Panc1 (cell line): Measurements from ENCODE around the gene FLOT2. TPM values are rescaled to one million over a fixed set of nuclear protein-coding genes. Genes with fewer than 3 reads are reported as not detected.

Source experiments
- ATAC-seq: fragments of 200-7000 bp; cut with Tn5 transposase; 2 replicates; pipeline ENCODE4 v1.9.1; 2020; ENCODE audit warnings: mild to moderate bottlenecking, moderate library complexity
- BruUV-seq: library from RNA; stranded (reverse); fragments of 400-500 nt; replicated peaks from 2 replicates; lab custom pipeline; 2021; lab: Mats Ljungman, UMichigan
- CTCF ChIA-PET: fragments of 300-600 bp; sonication (Branson Sonifier 250); formaldehyde crosslinking; loops from one replicate; lab custom pipeline; 2022; ENCODE audit warnings: antibody characterized with exemption; lab: Charles Lee
- POLR2A ChIA-PET: fragments of 300-600 bp; sonication (Branson Sonifier 250); formaldehyde crosslinking; loops from one replicate; lab custom pipeline; 2022; ENCODE audit warnings: antibody characterized with exemption; lab: Charles Lee
- DNase-seq: peaks from one replicate; pipeline ENCODE4 v3.0.0-alpha.2; 2010; ENCODE audit warnings: low read depth, low spot score
- H3K27ac ChIP-seq: 2 replicates; pipeline ENCODE4 v1.5.1; 2011; ENCODE audit warnings: mild to moderate bottlenecking, low read length, inconsistent platforms
- H3K27me3 ChIP-seq: fragments of 200-500 bp; sonication (Bioruptor generic); 2 replicates; pipeline ENCODE4 v1.6.0; 2014; ENCODE audit warnings: low read length, inconsistent platforms; ENCODE audit not compliant: control insufficient read depth, insufficient read depth
- H3K36me3 ChIP-seq: fragments of 200-500 bp; sonication (Bioruptor generic); 2 replicates; pipeline ENCODE4 v1.5.1; 2014; ENCODE audit warnings: inconsistent platforms, mild to moderate bottlenecking, low read length, moderate library complexity; ENCODE audit not compliant: control insufficient read depth, insufficient read depth
- H3K4me1 ChIP-seq: 2 replicates; pipeline ENCODE4 v1.5.1; 2011; ENCODE audit warnings: inconsistent platforms, mild to moderate bottlenecking, low read length, moderate library complexity; ENCODE audit not compliant: control insufficient read depth, insufficient read depth
- H3K4me3 ChIP-seq, 2 experiments: 2 replicates each; pipeline ENCODE4 v1.5.1; 2011 to 2012; ENCODE audit warnings: low read depth in 2 of 2, low read length in 2 of 2, mild to moderate bottlenecking in 2 of 2, inconsistent platforms in 1 of 2, moderate library complexity in 1 of 2
- H3K9me3 ChIP-seq: fragments of 200-500 bp; sonication (Bioruptor generic); 2 replicates; pipeline ENCODE4 v1.5.1; 2014; ENCODE audit warnings: low read depth, mild to moderate bottlenecking, inconsistent platforms, low read length, moderate library complexity; ENCODE audit not compliant: control insufficient read depth, insufficient read depth
- POLR2AphosphoS5 ChIP-seq: IDR thresholded peaks from 2 replicates; pipeline ENCODE4 v1.6.1; 2012; ENCODE audit warnings: mild to moderate bottlenecking, low read depth, low read length, moderate library complexity
- SIN3A ChIP-seq: IDR thresholded peaks from 2 replicates; pipeline ENCODE4 v1.6.1; 2012; ENCODE audit warnings: low read depth, mild to moderate bottlenecking, low read length, moderate library complexity, borderline replicate concordance; ENCODE audit not compliant: insufficient read depth
- TCF7L2 ChIP-seq: IDR thresholded peaks from 2 replicates; pipeline ENCODE4 v1.6.1; 2011; ENCODE audit warnings: mild to moderate bottlenecking, low read depth, low read length, inconsistent platforms
- in situ Hi-C: cut with HindIII; loops from 2 replicates; pipeline ENCODE4 v1.10.0; 2016; ENCODE audit warnings: low sequenced_read_pairs, low pct_unique_long_range_greater_than_20kb
- intact Hi-C: fragments of 100-400 bp; cut with micrococcal nuclease; formaldehyde crosslinking; loops from one replicate; pipeline ENCODE4 v1.10.0; 2022; ENCODE audit not compliant: unreplicated experiment
- total RNA-seq: library from RNA; stranded (reverse); gene quantifications from one replicate; pipeline ENCODE4 v1.2.1, GENCODE V29; 2021; ENCODE audit not compliant: unreplicated experiment
- TF ChIP-seq, protein P1 (sequence below): fragments of 450-650 bp; IDR thresholded peaks from 2 replicates; pipeline ENCODE4 v1.5.1; 2017; ENCODE audit warnings: mild to moderate bottlenecking
- TF ChIP-seq, protein P2 (sequence below), 2 experiments: IDR thresholded peaks; 2 replicates each; pipeline ENCODE4 v1.6.1; 2011 to 2012; ENCODE audit warnings: low read depth in 2 of 2, control low read depth in 1 of 2, low read length in 1 of 2, mild to moderate bottlenecking in 1 of 2, moderate library complexity in 1 of 2; ENCODE audit not compliant: insufficient read depth in 1 of 2

Gene FLOT2
- total RNA-seq, 1 experiment from 2014 or later = 110 TPM

DNA sequence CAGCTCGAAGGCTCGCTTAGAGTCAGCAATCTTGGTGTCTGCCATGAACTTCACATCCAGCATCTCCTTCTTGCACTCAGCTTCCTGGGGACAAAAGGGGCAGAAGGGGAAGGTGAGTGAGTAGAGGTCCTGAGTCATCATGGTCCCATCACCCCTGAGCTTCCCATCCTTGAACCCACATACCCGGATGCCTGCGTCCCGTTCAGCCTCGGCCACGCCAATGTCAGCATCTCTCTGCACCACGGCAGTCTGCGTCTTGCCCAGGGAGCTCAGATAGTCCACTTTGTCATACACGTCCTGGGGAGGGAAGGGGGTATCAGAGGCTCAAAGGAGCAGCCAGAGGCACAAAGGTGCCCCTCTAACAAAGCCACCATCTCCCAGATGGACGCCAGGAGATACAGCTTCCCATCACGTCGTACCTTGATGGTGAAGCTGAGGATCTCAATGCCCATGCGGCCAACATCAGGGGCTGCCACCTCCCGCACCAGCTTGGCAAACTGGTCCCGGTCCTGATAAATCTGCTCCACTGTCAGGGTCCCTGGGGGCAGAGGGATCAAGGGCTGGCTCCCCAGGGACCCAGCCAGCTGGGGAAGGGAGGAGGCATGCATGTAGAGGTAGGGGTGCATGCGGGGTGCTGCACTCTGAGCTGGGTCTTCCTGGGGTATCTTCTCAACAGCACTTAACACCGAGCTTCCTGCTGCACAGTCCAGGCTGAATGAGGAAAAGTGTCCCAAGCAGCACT lies 15.2 kb downstream of the FLOT2 start:
- intact Hi-C loops = no loop called here
- H3K27ac ChIP-seq = no peak overlapping the region
- H3K27me3 ChIP-seq = no peaks in the 10 kb centered on the region
- ChIA-PET CTCF (interaction anchor here (0.6 to 1.4 kb wide), 2 partner anchors 118 to 130 kb away, joined by 5 read pairs; no protein-coding TSS in a partner anchor), POLR2A (interaction anchor here (0.6 kb wide), 1 partner anchor 12 kb away, joined by 20 read pairs; no protein-coding TSS in a partner anchor)
- no TSS peak for BruUV-seq
- H3K4me1 ChIP-seq = no peaks in the 10 kb centered on the region
- in situ Hi-C loops = no loop called here
- no peaks in the 10 kb centered on the region for H3K36me3 ChIP-seq
- TF ChIP-seq SIN3A (no peak), TCF7L2 (no peak), POLR2AphosphoS5 (no peak)
- TF ChIP-seq, protein P1, sequence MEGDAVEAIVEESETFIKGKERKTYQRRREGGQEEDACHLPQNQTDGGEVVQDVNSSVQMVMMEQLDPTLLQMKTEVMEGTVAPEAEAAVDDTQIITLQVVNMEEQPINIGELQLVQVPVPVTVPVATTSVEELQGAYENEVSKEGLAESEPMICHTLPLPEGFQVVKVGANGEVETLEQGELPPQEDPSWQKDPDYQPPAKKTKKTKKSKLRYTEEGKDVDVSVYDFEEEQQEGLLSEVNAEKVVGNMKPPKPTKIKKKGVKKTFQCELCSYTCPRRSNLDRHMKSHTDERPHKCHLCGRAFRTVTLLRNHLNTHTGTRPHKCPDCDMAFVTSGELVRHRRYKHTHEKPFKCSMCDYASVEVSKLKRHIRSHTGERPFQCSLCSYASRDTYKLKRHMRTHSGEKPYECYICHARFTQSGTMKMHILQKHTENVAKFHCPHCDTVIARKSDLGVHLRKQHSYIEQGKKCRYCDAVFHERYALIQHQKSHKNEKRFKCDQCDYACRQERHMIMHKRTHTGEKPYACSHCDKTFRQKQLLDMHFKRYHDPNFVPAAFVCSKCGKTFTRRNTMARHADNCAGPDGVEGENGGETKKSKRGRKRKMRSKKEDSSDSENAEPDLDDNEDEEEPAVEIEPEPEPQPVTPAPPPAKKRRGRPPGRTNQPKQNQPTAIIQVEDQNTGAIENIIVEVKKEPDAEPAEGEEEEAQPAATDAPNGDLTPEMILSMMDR = no peak
- TF ChIP-seq, protein P2, sequence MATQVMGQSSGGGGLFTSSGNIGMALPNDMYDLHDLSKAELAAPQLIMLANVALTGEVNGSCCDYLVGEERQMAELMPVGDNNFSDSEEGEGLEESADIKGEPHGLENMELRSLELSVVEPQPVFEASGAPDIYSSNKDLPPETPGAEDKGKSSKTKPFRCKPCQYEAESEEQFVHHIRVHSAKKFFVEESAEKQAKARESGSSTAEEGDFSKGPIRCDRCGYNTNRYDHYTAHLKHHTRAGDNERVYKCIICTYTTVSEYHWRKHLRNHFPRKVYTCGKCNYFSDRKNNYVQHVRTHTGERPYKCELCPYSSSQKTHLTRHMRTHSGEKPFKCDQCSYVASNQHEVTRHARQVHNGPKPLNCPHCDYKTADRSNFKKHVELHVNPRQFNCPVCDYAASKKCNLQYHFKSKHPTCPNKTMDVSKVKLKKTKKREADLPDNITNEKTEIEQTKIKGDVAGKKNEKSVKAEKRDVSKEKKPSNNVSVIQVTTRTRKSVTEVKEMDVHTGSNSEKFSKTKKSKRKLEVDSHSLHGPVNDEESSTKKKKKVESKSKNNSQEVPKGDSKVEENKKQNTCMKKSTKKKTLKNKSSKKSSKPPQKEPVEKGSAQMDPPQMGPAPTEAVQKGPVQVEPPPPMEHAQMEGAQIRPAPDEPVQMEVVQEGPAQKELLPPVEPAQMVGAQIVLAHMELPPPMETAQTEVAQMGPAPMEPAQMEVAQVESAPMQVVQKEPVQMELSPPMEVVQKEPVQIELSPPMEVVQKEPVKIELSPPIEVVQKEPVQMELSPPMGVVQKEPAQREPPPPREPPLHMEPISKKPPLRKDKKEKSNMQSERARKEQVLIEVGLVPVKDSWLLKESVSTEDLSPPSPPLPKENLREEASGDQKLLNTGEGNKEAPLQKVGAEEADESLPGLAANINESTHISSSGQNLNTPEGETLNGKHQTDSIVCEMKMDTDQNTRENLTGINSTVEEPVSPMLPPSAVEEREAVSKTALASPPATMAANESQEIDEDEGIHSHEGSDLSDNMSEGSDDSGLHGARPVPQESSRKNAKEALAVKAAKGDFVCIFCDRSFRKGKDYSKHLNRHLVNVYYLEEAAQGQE (IDR thresholded peaks at IDR 0.05; ENCODE audit: insufficient read depth in 1 of 2, low read depth in 2 of 2, low read length in 1 of 2) = no peak
- no peak overlapping the region for H3K4me3 ChIP-seq
- no peak for DNase-seq
- no peaks in the 10 kb centered on the region for H3K9me3 ChIP-seq
- ATAC-seq = no peak

DNA sequence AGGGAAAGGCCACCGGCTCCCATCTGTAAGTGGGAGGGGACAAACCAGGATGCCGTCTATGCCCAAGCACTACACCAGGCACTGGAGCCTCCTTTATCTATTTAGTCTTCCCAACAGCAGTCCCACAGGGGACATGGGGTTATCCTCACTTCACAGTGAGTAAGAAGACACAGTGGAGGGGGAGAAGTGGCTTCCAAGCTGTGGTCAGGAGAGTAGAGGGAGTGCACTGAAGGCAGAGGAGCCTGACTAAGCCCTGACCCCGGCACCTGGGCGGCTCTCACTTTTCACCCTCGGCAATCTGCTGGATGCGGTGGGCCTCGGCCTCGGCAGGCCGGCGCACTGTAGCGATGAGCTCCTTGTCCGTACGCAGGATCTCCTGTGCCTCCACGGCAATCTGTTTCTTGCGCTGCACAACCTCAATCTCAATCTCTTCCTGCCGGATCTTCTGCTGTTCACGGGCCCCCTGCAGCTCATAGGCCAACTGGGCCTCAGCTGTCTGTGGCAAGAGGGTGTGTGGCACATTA lies 15.9 kb downstream of the FLOT2 start:
- ChIA-PET POLR2A (no interaction called here), CTCF (interaction anchor here (0.6 to 1.4 kb wide), 2 partner anchors 117 to 129 kb away, joined by 5 read pairs; no protein-coding TSS in a partner anchor)
- Histone ChIP-seq H3K4me1 (no peaks in the 10 kb centered on the region), H3K36me3 (no peaks in the 10 kb centered on the region), H3K27ac (no peak overlapping the region), H3K9me3 (no peaks in the 10 kb centered on the region), H3K27me3 (no peaks in the 10 kb centered on the region), H3K4me3 (no peak overlapping the region)
- DNase-seq (no peak), ATAC-seq (no peak)
- intact Hi-C loops = no loop called here
- TF ChIP-seq TCF7L2 (no peak), SIN3A (no peak), POLR2AphosphoS5 (no peak)
- TF ChIP-seq, protein P1 = no peak
- TF ChIP-seq, protein P2 (IDR thresholded peaks at IDR 0.05; ENCODE audit: insufficient read depth in 1 of 2, low read depth in 2 of 2, low read length in 1 of 2) = no peak
- no TSS peak for BruUV-seq
- in situ Hi-C loops = no loop called here
